H1 (cell line): ENCODE results near the gene NR5A1. TPM values are rescaled to one million over a fixed set of nuclear protein-coding genes. Genes with fewer than 3 reads are reported as not detected.

Source experiments
- SP2 ChIP-seq: IDR thresholded peaks from 2 replicates; pipeline ENCODE4 v1.6.1; 2012; ENCODE audit warnings: mild to moderate bottlenecking, low read length, inconsistent platforms
- SUZ12 ChIP-seq: fragments of 200-600 bp; sonication (generic); IDR thresholded peaks from 2 replicates; pipeline ENCODE4 v1.6.1; 2012; ENCODE audit warnings: mild to moderate bottlenecking, inconsistent platforms, low read length, moderate library complexity, mixed read lengths
- polyA plus RNA-seq, 7 experiments: library from polyadenylated mRNA; depleted of rRNA in 3 of 7; stranded (reverse) in 5 of 7; unstranded in 2 of 7; fragments of >200 nt in 5 of 7; fragments of 200-250 nt in 2 of 7; gene quantifications; 1 replicate in 5 of 7; 2 replicates in 1 of 7; 4 replicates in 1 of 7; pipeline versions ENCODE4 v1.2.1 to v1.2.3, GENCODE V29; 2011 to 2013; ENCODE audit warnings: missing spikeins in 2 of 7, mixed read lengths in 2 of 7
- total RNA-seq: library from RNA; stranded (reverse); fragmentation: NEBNext Ultra II Directional; extraction: Animal tissue kit (Norgen Biotek cat#: 25700); gene quantifications from 2 replicates; pipeline ENCODE4 v1.2.1, GENCODE V29; 2021

Gene NR5A1
- total and polyA plus RNA-seq, 2 of the 8 experiments (the other 6 are each of a cell fraction or from before 2014, with no cell fraction given), result 0.29 to 0.58 TPM

- TF ChIP-seq SP2 (no peak), SUZ12 (no peak)
These were observed 17.2 kb downstream of the NR5A1 start (continued) for GRCh38 chr9:124490004-124490403.
